Spleen (tissue), 11 donors: ENCODE data around the gene PDZD2. TPM values are rescaled to one million over a fixed set of nuclear protein-coding genes. Genes with fewer than 3 reads are reported as not detected.

ENCODE experiments used
- DNase-seq: peaks from one replicate; pipeline ENCODE4 v3.0.0-alpha.2; 2020
- H3K27ac ChIP-seq, 8 donors: fragments of 200-600 bp; sonication (generic) in 7 of 8; 1 replicate in 4 of 8; 2 replicates in 4 of 8; pipeline versions ENCODE4 v1.5.0 to v1.8.0; 2016 to 2021; ENCODE audit warnings: inconsistent platforms in 4 of 8, mild to moderate bottlenecking in 4 of 8, moderate library complexity in 1 of 8
- H3K27me3 ChIP-seq, 7 donors: fragments of 200-600 bp; sonication (generic) in 6 of 7; replicated peaks in 1 of 7; 1 replicate in 4 of 7; 2 replicates in 3 of 7; pipeline versions ENCODE4 v1.5.0 to v1.8.0; 2016 to 2021; ENCODE audit warnings: inconsistent platforms in 3 of 7, mild to moderate bottlenecking in 1 of 7
- H3K36me3 ChIP-seq, 6 donors: fragments of 200-600 bp; sonication (generic) in 5 of 6; 1 replicate in 4 of 6; 2 replicates in 2 of 6; pipeline versions ENCODE4 v1.5.0 to v1.8.0; 2016 to 2021; ENCODE audit warnings: inconsistent platforms in 2 of 6
- H3K4me1 ChIP-seq, 6 donors: fragments of 200-600 bp; sonication (generic) in 5 of 6; 1 replicate in 3 of 6; 2 replicates in 3 of 6; pipeline versions ENCODE4 v1.5.0 to v1.8.0; 2016 to 2021; ENCODE audit warnings: inconsistent platforms in 3 of 6
- H3K4me3 ChIP-seq, 8 donors: fragments of 200-600 bp; sonication (generic) in 7 of 8; 1 replicate in 4 of 8; 2 replicates in 4 of 8; pipeline versions ENCODE4 v1.5.0 to v1.8.0; 2016 to 2021; ENCODE audit warnings: inconsistent platforms in 4 of 8, mild to moderate bottlenecking in 4 of 8, moderate library complexity in 2 of 8
- H3K9me3 ChIP-seq, 8 donors: fragments of 200-600 bp; sonication (generic) in 7 of 8; 1 replicate in 4 of 8; 2 replicates in 4 of 8; pipeline versions ENCODE4 v1.5.0 to v1.8.0; 2016 to 2021; ENCODE audit warnings: inconsistent platforms in 4 of 8
- POLR2A ChIP-seq, 3 donors: fragments of 450-650 bp; IDR thresholded peaks; one replicate each; pipeline ENCODE4 v1.5.1; 2017; ENCODE audit warnings: antibody characterized with exemption in 3 of 3, mild to moderate bottlenecking in 1 of 3
- POLR2AphosphoS5 ChIP-seq, 3 donors: sonication (generic); formaldehyde crosslinking; IDR thresholded peaks; one replicate each; pipeline ENCODE4 v1.5.1; 2017; ENCODE audit warnings: antibody characterized with exemption in 3 of 3
- WGBS, 5 donors: extraction: QIAGEN DNeasy Blood & Tissue Kit in 3 of 5; methylation state at CpG; one replicate each; pipeline versions ENCODE4 v1.1.5 to v1.1.7; 2013 to 2018; 5-methylcytosine and 5-hydroxymethylcytosine counted together
- intact Hi-C: fragments of 100-400 bp; cut with DNase I; formaldehyde crosslinking; loops from one replicate; pipeline ENCODE4 v1.15.0; 2023; ENCODE audit warnings: low total_unique reads
- polyA plus RNA-seq, 3 donors: library from polyadenylated mRNA; stranded (reverse); fragments of 200-250 nt; gene quantifications; one replicate each; pipeline ENCODE4 v1.2.1, GENCODE V29; 2013
- total RNA-seq, 7 donors: library from RNA; depleted of rRNA in 3 of 7; stranded (reverse); fragments of >200 nt in 3 of 7; fragmentation: NEBNext Ultra II Directional in 4 of 7; extraction: Animal tissue kit (Norgen Biotek cat#: 25700) in 4 of 7; gene quantifications; one replicate each; pipeline versions ENCODE4 v1.1.0 to v1.2.1, GENCODE V29; 2016 to 2021
- TF ChIP-seq, protein P1 (sequence below), 11 experiments: fragments of 200-600 bp in 7 of 11; fragments of 450-650 bp in 4 of 11; sonication (generic) in 4 of 11; IDR thresholded peaks in 8 of 11; conservative IDR thresholded peaks in 3 of 11; 1 replicate in 7 of 11; 2 replicates in 4 of 11; pipeline versions ENCODE4 v1.4.0 to v1.8.0; 2016 to 2021; ENCODE audit warnings: antibody characterized with exemption in 11 of 11, inconsistent platforms in 4 of 11, mild to moderate bottlenecking in 1 of 11
- donor health status: healthy with polysubstance abuse.
- donor health status: DM: no; HTN: no; CAD: no; lungs with moderate emphysema.
- donor health status: DM: no; HTN: no; CAD: no.
- donor health status: Bipolar disorder and iron deficiency.
- donor health status: healthy.
- donor health status: DM: no; HTN: no; CAD: no.
- donor health status: DM: yes; HTN: yes; CAD: no.

PDZD2 gene
- total and polyA plus RNA-seq, 10 donors, result 0.09 to 4.7 (median 2.4) TPM

DNA sequence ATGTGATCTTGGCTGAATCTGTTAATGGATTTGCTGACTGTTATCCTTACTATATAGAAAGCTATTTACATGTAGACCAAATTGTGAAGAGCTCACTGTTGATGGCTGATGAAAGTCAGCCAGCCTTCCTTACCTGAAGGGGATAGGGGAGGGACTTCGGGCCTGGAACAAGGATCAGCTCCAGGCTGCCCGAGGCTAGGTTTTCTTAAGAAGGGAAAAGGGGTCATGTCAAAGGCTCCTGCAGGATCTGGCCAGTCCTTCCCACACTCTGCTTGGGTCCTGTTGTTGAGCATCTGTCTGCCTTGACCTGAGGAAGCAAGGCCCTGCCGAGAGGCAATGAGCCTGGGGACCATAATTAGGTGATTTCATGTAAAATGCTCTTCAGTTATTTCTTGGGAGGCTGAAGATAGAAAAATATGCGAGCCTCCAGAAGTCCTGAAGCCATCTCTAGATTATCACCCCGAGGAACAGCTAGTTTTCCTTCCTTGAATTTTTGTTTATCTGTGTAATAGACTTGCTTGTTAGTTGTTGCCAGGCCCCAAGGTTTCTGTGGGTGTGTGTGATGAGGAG, 261.4 kb downstream of the PDZD2 start:
- WGBS, 5 donors, result 71 to 90% (median 82%) methylated on average over 5 of the region's 5 CpGs
- H3K27me3 ChIP-seq, result no peaks in the 10 kb centered on the region
- no peak overlapping the region for H3K4me3 ChIP-seq
- DNase-seq, result no peak
- TF ChIP-seq POLR2A (IDR thresholded peaks at IDR 0.05), result no peak
- TF ChIP-seq, protein P1, sequence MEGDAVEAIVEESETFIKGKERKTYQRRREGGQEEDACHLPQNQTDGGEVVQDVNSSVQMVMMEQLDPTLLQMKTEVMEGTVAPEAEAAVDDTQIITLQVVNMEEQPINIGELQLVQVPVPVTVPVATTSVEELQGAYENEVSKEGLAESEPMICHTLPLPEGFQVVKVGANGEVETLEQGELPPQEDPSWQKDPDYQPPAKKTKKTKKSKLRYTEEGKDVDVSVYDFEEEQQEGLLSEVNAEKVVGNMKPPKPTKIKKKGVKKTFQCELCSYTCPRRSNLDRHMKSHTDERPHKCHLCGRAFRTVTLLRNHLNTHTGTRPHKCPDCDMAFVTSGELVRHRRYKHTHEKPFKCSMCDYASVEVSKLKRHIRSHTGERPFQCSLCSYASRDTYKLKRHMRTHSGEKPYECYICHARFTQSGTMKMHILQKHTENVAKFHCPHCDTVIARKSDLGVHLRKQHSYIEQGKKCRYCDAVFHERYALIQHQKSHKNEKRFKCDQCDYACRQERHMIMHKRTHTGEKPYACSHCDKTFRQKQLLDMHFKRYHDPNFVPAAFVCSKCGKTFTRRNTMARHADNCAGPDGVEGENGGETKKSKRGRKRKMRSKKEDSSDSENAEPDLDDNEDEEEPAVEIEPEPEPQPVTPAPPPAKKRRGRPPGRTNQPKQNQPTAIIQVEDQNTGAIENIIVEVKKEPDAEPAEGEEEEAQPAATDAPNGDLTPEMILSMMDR (IDR thresholded peaks at IDR 0.05 in 8 of 11, conservative IDR thresholded peaks at IDR 0.05 in 3 of 11), result no peak
- TF ChIP-seq POLR2AphosphoS5 (IDR thresholded peaks at IDR 0.05), result no peak
- H3K36me3 ChIP-seq, result no peaks in the 10 kb centered on the region
- no peak overlapping the region for H3K27ac ChIP-seq
- no peaks in the 10 kb centered on the region for H3K4me1 ChIP-seq
- intact Hi-C loops, result no loop called here
- no peaks in the 10 kb centered on the region for H3K9me3 ChIP-seq

GRCh38 chr5:31901807-31902530, 263.0 kb downstream of the PDZD2 start:
- Histone ChIP-seq H3K4me1 (no peaks in the 10 kb centered on the region), H3K36me3 (no peaks in the 10 kb centered on the region), H3K27me3 (no peaks in the 10 kb centered on the region), H3K4me3 (no peak overlapping the region), H3K27ac (no peak overlapping the region), H3K9me3 (no peaks in the 10 kb centered on the region)
- intact Hi-C loops, result no loop called here
- TF ChIP-seq POLR2A (IDR thresholded peaks at IDR 0.05) (no peak), POLR2AphosphoS5 (IDR thresholded peaks at IDR 0.05) (no peak)
- TF ChIP-seq, protein P1 (IDR thresholded peaks at IDR 0.05 in 8 of 11, conservative IDR thresholded peaks at IDR 0.05 in 3 of 11), result no peak
- no peak for DNase-seq
- 71 to 85% (median 75%) methylated on average over 8 of the region's 8 CpGs for WGBS, 5 donors

DNA sequence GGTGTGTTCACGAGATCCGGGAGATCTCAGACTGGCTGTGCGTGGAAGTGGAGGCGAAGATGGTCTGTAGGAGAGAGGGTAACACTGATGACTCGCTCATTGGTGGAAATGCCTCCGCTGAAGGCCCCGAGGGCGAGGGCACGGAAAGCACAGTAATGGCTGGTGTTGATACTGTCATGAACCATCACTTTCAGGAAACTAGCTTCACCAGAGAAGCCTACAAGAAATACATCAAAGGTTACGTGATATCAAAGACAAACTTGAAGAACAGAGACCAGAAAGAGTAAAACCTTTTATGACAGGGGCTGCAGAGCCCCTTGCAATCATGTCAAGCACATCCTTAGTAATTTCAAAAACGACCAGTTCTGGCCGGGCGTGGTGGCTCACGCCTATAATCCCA, 269.5 kb downstream of the PDZD2 start:
- TF ChIP-seq POLR2AphosphoS5 (IDR thresholded peaks at IDR 0.05), result no peak
- TF ChIP-seq, protein P1 (IDR thresholded peaks at IDR 0.05 in 8 of 11, conservative IDR thresholded peaks at IDR 0.05 in 3 of 11), result no peak
- TF ChIP-seq POLR2A (IDR thresholded peaks at IDR 0.05), result no peak
- H3K4me3 ChIP-seq, result no peak overlapping the region
- no peaks in the 10 kb centered on the region for H3K4me1 ChIP-seq
- intact Hi-C loops, result no loop called here
- no peaks in the 10 kb centered on the region for H3K9me3 ChIP-seq
- no peaks in the 10 kb centered on the region for H3K27me3 ChIP-seq
- H3K36me3 ChIP-seq, result no peaks in the 10 kb centered on the region
- no peak for DNase-seq
- no peak overlapping the region for H3K27ac ChIP-seq
- WGBS, 5 donors, result 87 to 93% (median 92%) methylated on average over 14 of the region's 14 CpGs

GRCh38 chr5:31909073-31909472, 270.1 kb downstream of the PDZD2 start:
- no peaks in the 10 kb centered on the region for H3K36me3 ChIP-seq
- intact Hi-C loops, result no loop called here
- no peak overlapping the region for H3K4me3 ChIP-seq
- no peaks in the 10 kb centered on the region for H3K4me1 ChIP-seq
- H3K27ac ChIP-seq, result no peak overlapping the region
- no peaks in the 10 kb centered on the region for H3K27me3 ChIP-seq
- no peak for DNase-seq
- H3K9me3 ChIP-seq, result no peaks in the 10 kb centered on the region
- TF ChIP-seq POLR2AphosphoS5 (IDR thresholded peaks at IDR 0.05), result no peak
- TF ChIP-seq, protein P1 (IDR thresholded peaks at IDR 0.05 in 8 of 11, conservative IDR thresholded peaks at IDR 0.05 in 3 of 11), result no peak
- no peak for TF ChIP-seq POLR2A (IDR thresholded peaks at IDR 0.05)
- WGBS, 5 donors, result 72 to 94% (median 89%) methylated on average over 3 of the region's 3 CpGs
